H1 (cell line): ENCODE data around the gene NYAP2. TPM values are rescaled to one million over a fixed set of nuclear protein-coding genes. Genes with fewer than 3 reads are reported as not detected.

Source experiments
- CTCF ChIA-PET: fragments of 300-600 bp; sonication (Branson Sonifier 250); formaldehyde crosslinking; loops from one replicate; lab custom pipeline; 2021; ENCODE audit not compliant: partially characterized antibody; lab: Charles Lee
- POLR2A ChIA-PET: fragments of 300-600 bp; sonication (Branson Sonifier 250); formaldehyde crosslinking; loops from one replicate; lab custom pipeline; 2021; ENCODE audit warnings: inconsistent platforms; ENCODE audit not compliant: partially characterized antibody; lab: Charles Lee
- DNase-seq, 2 experiments: peaks; one replicate each; pipeline versions ENCODE4 v3.0.0 to v3.0.0-alpha.2; 2010 to 2022; ENCODE audit warnings: low spot score in 2 of 2, low read depth in 1 of 2, mixed read lengths in 1 of 2
- FAIRE-seq: peaks from 2 replicates; lab custom pipeline; 2011; peaks lifted over from hg19 to GRCh38; lab: Jason Lieb, UNC
- H2AFZ ChIP-seq: 2 replicates; pipeline ENCODE4 v1.8.1; 2012; ENCODE audit warnings: low read length, inconsistent platforms
- H2AK5ac ChIP-seq: 2 replicates; pipeline ENCODE4 v1.6.1; 2013; ENCODE audit warnings: low read depth, low read length
- H2BK120ac ChIP-seq: replicated peaks from 2 replicates; pipeline ENCODE3; 2013; ENCODE audit warnings: low read depth, low read length, inconsistent platforms
- H2BK12ac ChIP-seq: 2 replicates; pipeline ENCODE4 v1.6.1; 2013; ENCODE audit warnings: low read depth, low read length
- H2BK15ac ChIP-seq: 2 replicates; pipeline ENCODE4 v1.6.1; 2013; ENCODE audit warnings: low read length
- H2BK20ac ChIP-seq: 2 replicates; pipeline ENCODE4 v1.6.1; 2013; ENCODE audit warnings: low read length
- H2BK5ac ChIP-seq: 2 replicates; pipeline ENCODE4 v1.6.1; 2013; ENCODE audit warnings: low read depth, low read length
- H3K14ac ChIP-seq: 2 replicates; pipeline ENCODE4 v1.6.1; 2013; ENCODE audit warnings: inconsistent platforms; ENCODE audit not compliant: insufficient read length
- H3K18ac ChIP-seq: 2 replicates; pipeline ENCODE4 v1.6.1; 2013; ENCODE audit warnings: low read length; ENCODE audit errors: extremely low read depth
- H3K23ac ChIP-seq: 2 replicates; pipeline ENCODE4 v1.6.1; 2013; ENCODE audit warnings: inconsistent platforms; ENCODE audit not compliant: insufficient read length
- H3K23me2 ChIP-seq: 2 replicates; pipeline ENCODE4 v1.6.1; 2013; ENCODE audit warnings: low read depth, low read length
- H3K27ac ChIP-seq: 2 replicates; pipeline ENCODE4 v1.6.1; 2011; ENCODE audit warnings: low read depth, low read length, inconsistent platforms
- H3K27me3 ChIP-seq, 4 experiments: replicated peaks in 1 of 4; 1 replicate in 1 of 4; 2 replicates in 3 of 4; pipeline versions ENCODE4 v1.6.1 to v1.8.1; 2011 to 2013; ENCODE audit warnings: low read length in 3 of 4, mild to moderate bottlenecking in 3 of 4, inconsistent platforms in 2 of 4, mixed read lengths in 2 of 4, moderate library complexity in 1 of 4; ENCODE audit not compliant: control insufficient read depth in 3 of 4, insufficient read depth in 3 of 4; ENCODE audit errors: extremely low read depth in 1 of 4
- H3K36me3 ChIP-seq, 4 experiments: 2 replicates each; pipeline versions ENCODE4 v1.6.1 to v1.8.1; 2011 to 2013; ENCODE audit warnings: mild to moderate bottlenecking in 4 of 4, low read length in 3 of 4, moderate library complexity in 2 of 4, control low read depth in 1 of 4, inconsistent platforms in 1 of 4; ENCODE audit not compliant: insufficient read depth in 4 of 4, control insufficient read depth in 2 of 4
- H3K4ac ChIP-seq: replicated peaks from 2 replicates; pipeline ENCODE3; 2013; ENCODE audit warnings: low read length, low read depth, mixed read lengths, inconsistent platforms; ENCODE audit not compliant: insufficient read length
- H3K4me1 ChIP-seq, 4 experiments: replicated peaks in 1 of 4; 1 replicate in 1 of 4; 2 replicates in 3 of 4; pipeline versions ENCODE4 v1.6.1 to v1.8.1; 2011 to 2013; ENCODE audit warnings: low read length in 3 of 4, inconsistent platforms in 2 of 4, mixed read lengths in 1 of 4; ENCODE audit not compliant: insufficient read depth in 4 of 4, control insufficient read depth in 3 of 4
- H3K4me2 ChIP-seq, 2 experiments: 2 replicates each; pipeline versions ENCODE4 v1.6.1 to v1.8.1; 2011 to 2013; ENCODE audit warnings: low read depth in 2 of 2, low read length in 2 of 2, control low read depth in 1 of 2, inconsistent platforms in 1 of 2, mild to moderate bottlenecking in 1 of 2; ENCODE audit not compliant: insufficient read depth in 1 of 2
- H3K4me3 ChIP-seq, 4 experiments: fragments of 200-600, 300-600 bp in 1 of 4; sonication (generic), shearing (Covaris generic), sonication (Bioruptor Twin) in 1 of 4; 2 replicates each; pipeline versions ENCODE4 v1.5.1 to v1.8.1; 2011 to 2016; ENCODE audit warnings: low read length in 4 of 4, low read depth in 3 of 4, control low read depth in 2 of 4, inconsistent platforms in 2 of 4, mild to moderate bottlenecking in 2 of 4, mixed read lengths in 1 of 4, moderate library complexity in 1 of 4; ENCODE audit not compliant: insufficient read depth in 2 of 4; ENCODE audit errors: extremely low read depth in 1 of 4
- H3K56ac ChIP-seq: replicated peaks from 2 replicates; pipeline ENCODE3; 2013; ENCODE audit warnings: low read depth, mild to moderate bottlenecking, mixed read lengths, low read length, inconsistent platforms; ENCODE audit not compliant: insufficient read length
- H3K79me1 ChIP-seq: 2 replicates; pipeline ENCODE4 v1.6.1; 2013; ENCODE audit warnings: low read depth, low read length, control low read depth
- H3K79me2 ChIP-seq, 2 experiments: 2 replicates each; pipeline versions ENCODE4 v1.6.1 to v1.8.1; 2012 to 2013; ENCODE audit warnings: low read length in 2 of 2, mild to moderate bottlenecking in 2 of 2, inconsistent platforms in 1 of 2; ENCODE audit not compliant: insufficient read depth in 2 of 2, control insufficient read depth in 1 of 2
- H3K9ac ChIP-seq, 4 experiments: replicated peaks in 1 of 4; 1 replicate in 1 of 4; 2 replicates in 3 of 4; pipeline versions ENCODE4 v1.6.1 to v1.8.1; 2011 to 2013; ENCODE audit warnings: low read depth in 3 of 4, low read length in 3 of 4, control low read depth in 2 of 4, mild to moderate bottlenecking in 2 of 4, moderate library complexity in 2 of 4, inconsistent platforms in 1 of 4; ENCODE audit errors: extremely low read depth in 1 of 4
- H3K9me3 ChIP-seq, 2 experiments: 2 replicates each; pipeline versions ENCODE4 v1.6.1 to v1.8.1; 2012 to 2013; ENCODE audit warnings: mild to moderate bottlenecking in 2 of 2, moderate library complexity in 2 of 2, control low read depth in 1 of 2, inconsistent platforms in 1 of 2, low read depth in 1 of 2, low read length in 1 of 2, mixed read lengths in 1 of 2; ENCODE audit not compliant: insufficient read depth in 2 of 2
- H4K20me1 ChIP-seq, 2 experiments: replicated peaks in 1 of 2; 2 replicates each; pipeline versions ENCODE3 to v1.8.1; 2011 to 2013; ENCODE audit warnings: inconsistent platforms in 2 of 2, low read length in 2 of 2, mild to moderate bottlenecking in 1 of 2; ENCODE audit not compliant: insufficient read depth in 2 of 2, control insufficient read depth in 1 of 2
- H4K5ac ChIP-seq: 2 replicates; pipeline ENCODE4 v1.6.1; 2013; ENCODE audit warnings: low read length, low read depth, mixed read lengths, inconsistent platforms; ENCODE audit not compliant: insufficient read length
- H4K8ac ChIP-seq: 2 replicates; pipeline ENCODE4 v1.8.0; 2013; ENCODE audit warnings: mild to moderate bottlenecking, moderate library complexity, low read length, inconsistent platforms; ENCODE audit not compliant: insufficient read depth; ENCODE audit errors: extremely low read depth
- H4K91ac ChIP-seq: replicated peaks from 2 replicates; pipeline ENCODE3; 2013; ENCODE audit warnings: low read length, mixed read lengths, inconsistent platforms; ENCODE audit not compliant: insufficient read length
- ATF3 ChIP-seq: IDR thresholded peaks from 2 replicates; pipeline ENCODE4 v1.6.1; 2011; ENCODE audit warnings: low read depth, mild to moderate bottlenecking, low read length; ENCODE audit not compliant: insufficient read depth
- RFX5 ChIP-seq: IDR thresholded peaks from 2 replicates; pipeline ENCODE4 v1.6.1; 2011; ENCODE audit warnings: low read depth, low read length, improper control_type of control experiment, borderline replicate concordance
- USF2 ChIP-seq: IDR thresholded peaks from 2 replicates; pipeline ENCODE4 v1.6.1; 2011; ENCODE audit warnings: low read length, improper control_type of control experiment
- WGBS, 2 experiments: shearing (Covaris generic) in 1 of 2; methylation state at CpG; one replicate each; pipeline versions ENCODE4 v1.1.6 to v1.1.7; 2013 to 2015; ENCODE audit warnings: low lambda C conversion rate in 2 of 2, mixed read lengths in 2 of 2, inconsistent platforms in 1 of 2, low coverage in 1 of 2, missing lambda C conversion rate in 1 of 2; ENCODE audit not compliant: insufficient replicate concordance in 2 of 2, insufficient coverage in 1 of 2, insufficient read length in 1 of 2; ENCODE audit errors: extremely low coverage in 1 of 2, missing lambda C conversion rate in 1 of 2; 5-methylcytosine and 5-hydroxymethylcytosine counted together
- polyA plus RNA-seq, 7 experiments: library from polyadenylated mRNA; depleted of rRNA in 3 of 7; stranded (reverse) in 5 of 7; unstranded in 2 of 7; fragments of >200 nt in 5 of 7; fragments of 200-250 nt in 2 of 7; gene quantifications; 1 replicate in 5 of 7; 2 replicates in 1 of 7; 4 replicates in 1 of 7; pipeline versions ENCODE4 v1.2.1 to v1.2.3, GENCODE V29; 2011 to 2013; ENCODE audit warnings: missing spikeins in 2 of 7, mixed read lengths in 2 of 7
- total RNA-seq: library from RNA; stranded (reverse); fragmentation: NEBNext Ultra II Directional; extraction: Animal tissue kit (Norgen Biotek cat#: 25700); gene quantifications from 2 replicates; pipeline ENCODE4 v1.2.1, GENCODE V29; 2021

NYAP2 gene
- total and polyA plus RNA-seq, 2 of the 8 experiments (the other 6 are each of a cell fraction or from before 2014, with no cell fraction given), result not detected

DNA sequence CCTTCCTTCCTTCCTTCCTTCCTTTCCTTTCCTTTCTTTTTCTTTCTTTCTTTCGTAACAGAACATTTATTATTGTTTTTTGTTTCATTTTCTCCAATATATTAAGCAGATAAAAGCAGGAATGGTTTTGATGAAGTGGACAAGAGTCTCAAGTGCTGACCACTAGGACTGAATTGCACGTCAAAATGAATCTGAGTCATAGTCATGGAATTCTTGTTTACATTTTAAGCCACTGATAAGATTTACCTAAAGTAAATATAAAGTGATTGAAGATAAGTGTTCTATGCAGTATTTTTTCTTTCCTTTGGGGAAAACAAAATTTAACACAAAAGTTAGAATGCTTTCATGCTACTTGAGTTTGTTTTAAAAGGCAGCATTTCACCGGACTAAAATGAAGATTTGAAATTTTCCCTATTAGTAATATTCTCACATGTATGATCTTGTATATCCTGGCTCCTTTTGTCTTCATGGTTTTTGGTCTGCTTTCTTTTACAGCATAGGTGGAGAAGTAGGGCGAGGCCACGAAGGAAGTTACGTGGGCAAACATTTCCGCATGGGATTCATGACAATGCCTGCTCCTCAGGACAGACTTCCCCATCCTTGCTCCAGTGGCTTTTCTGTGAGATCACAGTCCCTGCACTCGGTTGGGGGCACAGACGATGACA is 113.5 kb downstream of the NYAP2 start:
- Histone ChIP-seq H2BK15ac (no peak overlapping the region), H3K36me3 (no peaks in the 10 kb centered on the region), H3K4me1 (no peaks in the 10 kb centered on the region; a peak in 1 of 7 replicates), H3K27me3 (no peaks in the 10 kb centered on the region), H3K23ac (no peak overlapping the region), H3K27ac (no peak overlapping the region), H3K79me2 (no peaks in the 10 kb centered on the region), H3K4me3 (no peak overlapping the region), H2BK20ac (no peak overlapping the region), H3K18ac (no peak overlapping the region), H3K23me2 (no peaks in the 10 kb centered on the region; the same call in 1 of the 2 replicates), H4K8ac (no peak overlapping the region; the same call in 1 of the 2 replicates), H3K4ac (no peak overlapping the region), H2AK5ac (no peak overlapping the region), H4K20me1 (no peaks in the 10 kb centered on the region), H4K5ac (no peak overlapping the region), H2BK12ac (no peak overlapping the region), H2BK5ac (no peak overlapping the region), H3K79me1 (no peaks in the 10 kb centered on the region), H3K4me2 (no peak overlapping the region), H3K14ac (no peak overlapping the region), H3K9me3 (no peaks in the 10 kb centered on the region), H3K9ac (no peak overlapping the region), H2AFZ (peak overlapping the region; percentile 6; the same call in 1 of the 2 replicates), H2BK120ac (no peak overlapping the region), H4K91ac (no peak overlapping the region), H3K56ac (no peak overlapping the region)
- ChIA-PET POLR2A (no interaction called here), CTCF (no interaction called here)
- TF ChIP-seq RFX5 (no peak), ATF3 (no peak), USF2 (no peak)
- 92% methylated on average over 9 of the region's 9 CpGs; no CpG with 5 or more reads in 1 of the 2 experiments for WGBS, 2 experiments
- FAIRE-seq (no peak), DNase-seq (no peak)
